CD4-positive, CD25-positive, alpha-beta regulatory T cell (primary cell): ENCODE results near the gene MORC3. TPM values are rescaled to one million over a fixed set of nuclear protein-coding genes. Genes with fewer than 3 reads are reported as not detected.
"Not testable (repeated sequence)": the region's sequence is repeated elsewhere in the genome, so short reads cannot be mapped to it uniquely, and the experiment has no call there.

Experiments
- ATAC-seq, 2 donors: fragments of 150-1000 bp; cut with Tn5 transposase; one replicate each; pipeline ENCODE4 v1.10.0; 2021; ENCODE audit warnings: low read depth in 2 of 2, moderate number of reproducible peaks in 2 of 2, moderate library complexity in 1 of 2
- DNase-seq, 3 donors: peaks; one replicate each; pipeline versions ENCODE4 v3.0.0 to v3.0.0-alpha.2; 2012 to 2022; ENCODE audit warnings: mixed read lengths in 1 of 3
- H3K27ac ChIP-seq: one replicate; pipeline ENCODE4 v1.7.0; 2013; ENCODE audit warnings: mild to moderate bottlenecking, low read length; ENCODE audit not compliant: insufficient read depth, poor library complexity, severe bottlenecking
- H3K27me3 ChIP-seq: one replicate; pipeline ENCODE4 v1.7.0; 2013; ENCODE audit warnings: low read length; ENCODE audit not compliant: control insufficient read depth, insufficient read depth
- H3K36me3 ChIP-seq: one replicate; pipeline ENCODE4 v1.7.0; 2013; ENCODE audit warnings: mild to moderate bottlenecking, low read length, moderate library complexity; ENCODE audit not compliant: control insufficient read depth, insufficient read depth
- H3K4me1 ChIP-seq: 2 replicates; pipeline ENCODE4 v1.7.0; 2013; ENCODE audit warnings: mild to moderate bottlenecking, low read length; ENCODE audit not compliant: insufficient read depth, control insufficient read depth, poor library complexity, severe bottlenecking
- H3K4me3 ChIP-seq: one replicate; pipeline ENCODE4 v1.7.0; 2013; ENCODE audit warnings: low read depth, mild to moderate bottlenecking, low read length, moderate library complexity
- H3K9me3 ChIP-seq, 2 experiments: 1 replicate in 1 of 2; 2 replicates in 1 of 2; pipeline ENCODE4 v1.7.0; 2013; ENCODE audit warnings: low read length in 2 of 2, mild to moderate bottlenecking in 1 of 2, moderate library complexity in 1 of 2; ENCODE audit not compliant: control insufficient read depth in 2 of 2
- H3K27ac Mint-ChIP-seq, 3 donors: one replicate each; pipeline ENCODE4 v1.8.0; 2020 to 2022; ENCODE audit warnings: mild to moderate bottlenecking in 3 of 3, mixed read lengths in 3 of 3, moderate library complexity in 2 of 3
- H3K27me3 Mint-ChIP-seq: one replicate; pipeline ENCODE4 v1.8.0; 2022; ENCODE audit warnings: mild to moderate bottlenecking, mixed read lengths
- H3K36me3 Mint-ChIP-seq: one replicate; pipeline ENCODE4 v1.8.0; 2020; ENCODE audit warnings: mixed read lengths
- H3K4me1 Mint-ChIP-seq, 4 donors: one replicate each; pipeline ENCODE4 v1.8.0; 2020 to 2022; ENCODE audit warnings: mixed read lengths in 4 of 4, mild to moderate bottlenecking in 1 of 4
- H3K4me3 Mint-ChIP-seq, 4 donors: one replicate each; pipeline ENCODE4 v1.8.0; 2020 to 2022; ENCODE audit warnings: mild to moderate bottlenecking in 4 of 4, mixed read lengths in 4 of 4, moderate library complexity in 3 of 4
- H3K9me3 Mint-ChIP-seq, 7 donors: one replicate each; pipeline ENCODE4 v1.8.0; 2020 to 2022; ENCODE audit warnings: mixed read lengths in 7 of 7, mild to moderate bottlenecking in 3 of 7, moderate library complexity in 2 of 7
- polyA plus RNA-seq, 4 donors: library from polyadenylated mRNA; unstranded; fragments of 300-500 nt; fragmentation: Illumina TruSeq; gene quantifications; one replicate each; pipeline ENCODE4 v1.2.3, GENCODE V29; 2021
- total RNA-seq: library from RNA; stranded (reverse); gene quantifications from one replicate; pipeline ENCODE4 v1.2.3, GENCODE V29; 2022

The MORC3 gene
- total and polyA plus RNA-seq, 5 donors from 2014 or later: 31.8 to 68.2 (median 44.9) TPM

DNA sequence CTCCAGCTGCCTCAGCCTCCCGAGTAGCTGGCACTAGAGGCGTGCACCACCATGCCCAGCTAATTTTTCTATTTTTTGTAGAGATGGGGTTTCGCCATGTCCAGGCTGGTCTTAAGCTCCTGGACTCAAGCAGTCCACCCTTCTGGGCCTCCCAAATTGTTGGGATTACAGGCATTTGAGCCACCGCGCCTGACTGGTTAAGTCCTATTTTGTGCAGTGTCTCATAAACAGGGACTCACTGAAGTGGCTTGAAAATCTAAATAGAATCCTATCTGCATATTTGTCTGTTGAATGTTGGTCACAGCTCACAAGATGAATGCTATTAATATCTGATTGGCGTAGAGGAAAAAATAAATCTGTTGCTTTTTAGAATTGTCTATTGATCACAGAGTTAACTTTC lies 59.3 kb downstream of the MORC3 start:
- DNase-seq (no peak), ATAC-seq (no peak)
- no peaks in the 10 kb centered on the region for H3K27me3 ChIP-seq
- Mint-ChIP-seq H3K27me3 (no peaks in the 10 kb centered on the region), H3K27ac (no peak overlapping the region), H3K4me1 (peaks cover 0 to 4% (median 2%) of the 10 kb centered on the region in 4 donors), H3K4me3 (no peak overlapping the region), H3K36me3 (peaks cover 22% of the 10 kb centered on the region), H3K9me3 (peaks cover 0 to 1% (median 0%) of the 10 kb centered on the region in 7 donors)
- no peak overlapping the region for H3K4me3 ChIP-seq
- H3K27ac ChIP-seq: no peak overlapping the region
- H3K4me1 ChIP-seq: no peaks in the 10 kb centered on the region
- H3K36me3 ChIP-seq: peaks cover 34% of the 10 kb centered on the region
- H3K9me3 ChIP-seq: no peaks in the 10 kb centered on the region

DNA sequence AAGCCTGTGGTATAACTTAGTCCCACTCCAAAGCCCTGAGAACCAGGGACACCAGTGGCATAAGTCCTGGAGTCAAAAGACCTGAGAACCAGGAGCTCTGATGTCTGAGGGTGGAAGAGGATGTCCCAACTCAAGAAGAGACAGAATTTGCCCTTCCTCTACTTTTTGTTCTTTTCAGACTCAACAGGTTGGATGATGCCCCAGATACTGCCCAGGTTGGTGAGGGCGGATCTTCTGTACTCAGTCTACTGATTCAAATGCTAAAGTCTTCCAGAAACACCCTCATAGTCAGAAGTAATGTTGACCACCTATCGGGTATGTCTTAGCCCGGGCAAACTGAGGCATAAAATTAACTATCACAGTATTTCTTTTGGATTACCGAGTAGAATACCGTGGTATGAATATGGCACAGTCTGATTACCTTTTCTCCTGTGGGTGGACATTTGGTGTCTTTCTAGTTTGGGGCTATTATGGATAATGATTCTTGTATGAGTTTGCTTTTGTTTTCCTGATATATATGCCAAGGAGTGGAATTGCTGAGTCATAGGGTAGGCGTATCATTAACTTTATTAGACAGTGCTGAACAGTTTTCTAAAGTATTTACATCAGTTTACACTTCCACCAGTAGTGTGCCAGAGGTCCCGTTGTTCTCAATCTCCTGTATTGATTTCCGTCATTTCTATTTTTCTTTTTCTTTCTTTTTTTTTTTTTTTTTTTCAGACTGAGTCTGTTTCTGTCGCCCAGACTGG lies 62.0 kb downstream of the MORC3 start:
- H3K27ac ChIP-seq: no peak overlapping the region
- no peaks in the 10 kb centered on the region for H3K9me3 ChIP-seq
- peaks cover 13% of the 10 kb centered on the region for H3K4me1 ChIP-seq
- peaks cover 0 to 12% (median 9%) of the 10 kb centered on the region in 4 donors for H3K4me1 Mint-ChIP-seq
- peak overlapping the region in 1 of 3 donors; percentile 9 for H3K27ac Mint-ChIP-seq
- peaks cover 0 to 1% (median 0%) of the 10 kb centered on the region in 7 donors for H3K9me3 Mint-ChIP-seq
- peaks cover 10% of the 10 kb centered on the region for H3K36me3 Mint-ChIP-seq
- H3K4me3 ChIP-seq: no peak overlapping the region
- DNase-seq (no peak), ATAC-seq (no peak)
- no peaks in the 10 kb centered on the region for H3K27me3 ChIP-seq
- peak overlapping the region in 2 of 4 donors; percentile 26 to 83 for H3K4me3 Mint-ChIP-seq
- H3K27me3 Mint-ChIP-seq: no peaks in the 10 kb centered on the region
- H3K36me3 ChIP-seq: peaks cover 12% of the 10 kb centered on the region

DNA sequence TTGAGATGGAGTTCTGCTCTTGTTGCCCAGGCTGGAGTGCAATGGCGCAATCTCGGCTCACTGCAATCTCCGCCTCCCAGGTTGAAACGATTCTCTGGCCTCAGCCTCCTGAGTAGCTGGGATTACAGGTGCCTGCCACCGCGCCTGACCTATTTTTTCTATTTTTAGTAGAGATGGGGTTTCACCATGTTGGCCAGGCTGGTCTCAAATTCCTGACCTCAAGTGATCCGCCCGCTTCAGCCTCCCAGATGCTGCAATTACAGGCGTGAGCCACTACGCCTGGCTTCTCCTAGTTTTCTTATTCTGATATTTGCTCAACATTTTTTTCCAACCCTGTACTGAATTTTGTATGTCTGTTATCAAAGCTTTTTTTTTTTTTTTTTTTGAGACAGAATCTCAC lies 62.7 kb downstream of the MORC3 start:
- not testable (repeated sequence) for H3K36me3 ChIP-seq, H3K27ac ChIP-seq, H3K9me3 ChIP-seq, H3K9me3 Mint-ChIP-seq, H3K4me3 ChIP-seq, H3K27me3 Mint-ChIP-seq, H3K4me3 Mint-ChIP-seq, H3K36me3 Mint-ChIP-seq, ATAC-seq, H3K27me3 ChIP-seq, DNase-seq
- peak overlapping the region in 1 of 3 donors; percentile 42 for H3K27ac Mint-ChIP-seq
- peaks cover 13% of the 10 kb centered on the region for H3K4me1 ChIP-seq
- H3K4me1 Mint-ChIP-seq: peaks cover 6 to 15% (median 9%) of the 10 kb centered on the region in 4 donors

DNA sequence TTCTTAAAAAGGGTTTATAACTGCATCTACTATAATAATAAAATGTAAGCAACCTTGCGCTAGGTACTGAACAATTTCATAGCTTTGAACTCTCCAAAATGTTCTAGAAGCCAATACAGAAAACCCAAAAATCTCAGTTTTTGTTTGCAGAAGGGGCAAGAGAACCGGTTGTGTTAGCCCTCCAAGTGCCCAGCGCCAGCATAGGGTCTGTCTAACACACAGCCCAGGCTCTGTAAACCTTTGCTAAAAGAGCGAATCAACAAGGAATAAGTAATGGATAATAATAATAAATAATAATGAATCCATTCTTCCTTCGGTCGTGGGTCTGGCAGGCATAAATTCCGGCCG lies 64.9 kb downstream of the MORC3 start:
- Histone ChIP-seq H3K27ac (no peak overlapping the region), H3K4me3 (no peak overlapping the region)
- H3K27ac Mint-ChIP-seq: no peak overlapping the region

DNA sequence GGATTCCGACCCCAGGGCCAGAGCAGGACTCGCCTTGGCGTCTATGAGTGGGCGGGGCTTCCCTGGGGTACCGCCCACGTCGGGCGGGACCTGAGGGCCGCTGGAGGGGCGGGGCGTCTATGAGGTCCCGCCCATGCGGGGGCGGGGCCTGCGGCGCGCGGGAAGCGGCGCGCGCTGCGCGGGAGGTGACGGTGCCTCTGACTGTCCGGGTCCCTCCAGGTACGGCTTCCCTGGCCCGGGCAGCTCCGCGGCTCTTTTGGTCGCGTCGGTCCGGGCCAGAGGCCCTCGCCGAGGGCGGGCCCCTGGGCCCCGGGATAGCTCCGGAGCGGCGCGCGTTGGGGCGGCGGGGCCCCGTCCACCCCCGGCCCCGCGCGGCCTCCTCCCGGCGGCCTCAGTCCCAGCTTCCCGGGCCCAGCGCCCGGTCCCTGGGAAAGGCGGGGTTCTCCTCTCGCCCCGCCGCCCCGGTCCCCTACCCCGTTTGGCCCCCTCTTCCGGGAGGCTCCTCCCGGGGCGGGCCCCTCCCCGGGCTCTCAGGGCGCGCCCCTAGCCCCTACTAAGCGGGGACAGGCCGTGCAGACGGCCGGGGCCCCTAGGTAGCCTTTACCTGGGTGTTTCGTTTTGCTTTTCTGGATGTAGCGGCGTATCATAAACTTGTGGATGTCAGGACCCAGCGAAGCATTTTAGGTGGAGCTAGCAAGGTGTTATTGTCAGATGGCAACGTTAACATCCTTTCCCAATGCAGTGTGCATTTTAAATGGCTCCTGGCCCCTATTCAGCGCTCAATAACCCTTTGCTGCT lies 65.4 kb downstream of the MORC3 start, which contains the start of gene CHAF1B:
Gene CHAF1B, plus strand, starts transcription at position 160 of the 798 bp plus-strand sequence. CDS start 745 bp downstream, outside the sequence.
- ATAC-seq (peak; percentile 96 to 97), DNase-seq (peak; percentile 75 to 83 (median 75))
- peak within 1 kb of the TSS; percentile 33 for H3K27ac ChIP-seq
- no peaks in the 10 kb centered on the region for H3K36me3 Mint-ChIP-seq
- H3K4me1 ChIP-seq: peaks cover 13% of the 10 kb centered on the region
- peaks cover 0 to 1% (median 0%) of the 10 kb centered on the region in 7 donors for H3K9me3 Mint-ChIP-seq
- no peaks in the 10 kb centered on the region for H3K9me3 ChIP-seq
- H3K4me3 Mint-ChIP-seq: peak within 1 kb of the TSS; percentile 87 to 91 (median 88)
- peaks cover 6 to 15% (median 9%) of the 10 kb centered on the region in 4 donors for H3K4me1 Mint-ChIP-seq
- peak within 1 kb of the TSS in 1 of 3 donors; percentile 88 for H3K27ac Mint-ChIP-seq
- H3K4me3 ChIP-seq: peak within 1 kb of the TSS; percentile 72
- no peaks in the 10 kb centered on the region for H3K27me3 Mint-ChIP-seq
- H3K27me3 ChIP-seq: no peaks in the 10 kb centered on the region
- no peaks in the 10 kb centered on the region for H3K36me3 ChIP-seq

More for the DNA sequence above, 64.9 kb downstream of the MORC3 start:
- H3K36me3 Mint-ChIP-seq: no peaks in the 10 kb centered on the region
- ATAC-seq (peak in 1 of 2 donors; percentile 2), DNase-seq (no peak)
- H3K4me3 Mint-ChIP-seq: peak overlapping the region; percentile 9 to 84 (median 44)
- peaks cover 6 to 15% (median 9%) of the 10 kb centered on the region in 4 donors for H3K4me1 Mint-ChIP-seq
- Histone ChIP-seq H3K27me3 (no peaks in the 10 kb centered on the region), H3K9me3 (no peaks in the 10 kb centered on the region), H3K36me3 (no peaks in the 10 kb centered on the region), H3K4me1 (peaks cover 13% of the 10 kb centered on the region)
- no peaks in the 10 kb centered on the region for H3K27me3 Mint-ChIP-seq
- H3K9me3 Mint-ChIP-seq: peaks cover 0 to 1% (median 0%) of the 10 kb centered on the region in 7 donors

DNA sequence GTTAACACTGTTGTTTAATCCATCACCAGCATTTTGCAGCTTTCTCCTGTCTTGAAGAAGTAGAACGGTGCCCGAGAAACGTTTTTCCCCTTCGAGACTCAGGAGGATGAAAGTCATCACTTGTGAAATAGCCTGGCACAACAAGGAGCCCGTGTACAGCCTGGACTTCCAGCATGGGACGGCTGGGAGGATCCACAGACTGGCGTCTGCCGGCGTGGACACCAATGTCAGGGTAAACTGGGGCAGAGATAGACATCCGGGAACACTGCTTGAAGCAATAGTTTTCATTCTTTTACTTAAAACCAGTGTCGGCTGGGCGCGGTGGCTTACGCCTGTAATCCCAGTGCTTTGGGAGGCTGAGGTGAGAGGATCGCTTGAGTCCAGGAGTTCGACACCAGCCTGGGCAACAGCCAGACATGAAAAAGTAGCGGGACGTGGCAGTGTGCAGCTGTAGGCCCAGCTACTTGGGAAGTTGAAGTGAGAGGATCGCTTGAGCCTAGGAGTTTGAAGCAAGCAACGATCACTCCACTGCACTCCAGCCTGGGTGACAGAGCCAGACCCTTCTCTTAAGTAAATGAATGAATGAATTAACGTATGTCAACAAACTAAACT lies 66.1 kb downstream of the MORC3 start:
- peaks cover 0 to 1% (median 0%) of the 10 kb centered on the region in 7 donors for H3K9me3 Mint-ChIP-seq
- H3K27ac ChIP-seq: no peak overlapping the region
- H3K4me3 ChIP-seq: peak overlapping the region; percentile 72
- H3K36me3 Mint-ChIP-seq: no peaks in the 10 kb centered on the region
- H3K36me3 ChIP-seq: no peaks in the 10 kb centered on the region
- H3K27me3 ChIP-seq: no peaks in the 10 kb centered on the region
- peaks cover 6 to 15% (median 9%) of the 10 kb centered on the region in 4 donors for H3K4me1 Mint-ChIP-seq
- no peaks in the 10 kb centered on the region for H3K9me3 ChIP-seq
- peak overlapping the region in 1 of 3 donors; percentile 88 for H3K27ac Mint-ChIP-seq
- DNase-seq (no peak), ATAC-seq (no peak)
- peak overlapping the region; percentile 87 to 91 (median 88) for H3K4me3 Mint-ChIP-seq
- no peaks in the 10 kb centered on the region for H3K27me3 Mint-ChIP-seq
- H3K4me1 ChIP-seq: peaks cover 13% of the 10 kb centered on the region

DNA sequence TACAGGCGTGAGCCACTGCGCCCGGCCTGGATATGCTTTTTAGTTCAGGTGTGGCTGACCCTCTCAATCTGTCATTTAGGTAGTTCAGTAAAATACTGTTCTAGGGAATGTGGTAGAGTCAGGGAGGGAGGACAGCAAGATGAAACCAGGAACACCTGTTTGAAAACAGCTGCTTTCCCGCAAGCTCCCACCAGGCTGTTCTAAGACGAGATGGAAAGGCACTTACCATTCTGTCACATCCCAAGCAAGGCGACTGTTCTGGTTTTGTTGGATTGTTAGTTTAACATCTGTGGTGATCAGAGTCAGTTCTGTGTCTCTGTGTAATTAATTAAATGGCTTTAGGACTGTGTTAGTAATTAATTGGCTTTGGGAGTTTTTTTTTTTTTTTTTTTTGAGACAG lies 68.1 kb downstream of the MORC3 start:
- no peak for ATAC-seq
- no peak overlapping the region for H3K4me3 ChIP-seq
- H3K9me3 ChIP-seq: no peaks in the 10 kb centered on the region
- no peak for DNase-seq
- H3K36me3 ChIP-seq: no peaks in the 10 kb centered on the region
- peaks cover 13% of the 10 kb centered on the region for H3K4me1 ChIP-seq
- Mint-ChIP-seq H3K27ac (no peak overlapping the region), H3K4me3 (peak overlapping the region in 2 of 4 donors; percentile 69), H3K27me3 (no peaks in the 10 kb centered on the region), H3K36me3 (peaks cover 4% of the 10 kb centered on the region), H3K4me1 (peaks cover 5 to 11% (median 8%) of the 10 kb centered on the region in 4 donors), H3K9me3 (peaks cover 0 to 4% (median 0%) of the 10 kb centered on the region in 7 donors)
- H3K27ac ChIP-seq: no peak overlapping the region
- no peaks in the 10 kb centered on the region for H3K27me3 ChIP-seq
